Ascending aorta (tissue), 2 donors: Measurements from ENCODE around the gene C18orf63. TPM values are rescaled to one million over a fixed set of nuclear protein-coding genes. Genes with fewer than 3 reads are reported as not detected.

Experiments used
- DNase-seq, 2 donors: peaks; one replicate each; pipeline ENCODE4 v3.0.0-alpha.2; 2019; ENCODE audit warnings: low spot score in 2 of 2
- H3K27ac ChIP-seq, 2 donors: fragments of 200-600 bp; sonication (generic); one replicate each; pipeline ENCODE4 v1.5.1; 2016 to 2017; ENCODE audit warnings: mild to moderate bottlenecking in 1 of 2
- H3K27me3 ChIP-seq: fragments of 200-600 bp; sonication (generic); one replicate; pipeline ENCODE4 v1.5.1; 2017
- H3K36me3 ChIP-seq, 2 donors: fragments of 200-600 bp; sonication (generic); one replicate each; pipeline ENCODE4 v1.5.1; 2016
- H3K4me1 ChIP-seq, 2 donors: fragments of 200-600 bp; sonication (generic); one replicate each; pipeline ENCODE4 v1.5.1; 2016 to 2017; ENCODE audit warnings: mild to moderate bottlenecking in 1 of 2
- H3K4me3 ChIP-seq, 2 donors: fragments of 200-600 bp; sonication (generic); one replicate each; pipeline ENCODE4 v1.5.1; 2016 to 2017; ENCODE audit warnings: mild to moderate bottlenecking in 1 of 2
- H3K9me3 ChIP-seq, 2 donors: fragments of 200-600 bp; sonication (generic); one replicate each; pipeline ENCODE4 v1.5.1; 2016
- intact Hi-C: fragments of 100-400 bp; cut with DNase I; formaldehyde crosslinking; loops from one replicate; pipeline ENCODE4 v1.15.1; 2023
- total RNA-seq: library from RNA; depleted of rRNA; stranded (reverse); fragments of >200 nt; gene quantifications from one replicate; pipeline ENCODE4 v1.1.0, GENCODE V29; 2016
- TF ChIP-seq, protein P1 (sequence below), 3 experiments: fragments of 200-600 bp in 2 of 3; fragments of 450-650 bp in 1 of 3; sonication (generic) in 2 of 3; IDR thresholded peaks; one replicate each; pipeline ENCODE4 v1.5.1; 2016 to 2019; ENCODE audit warnings: antibody characterized with exemption in 3 of 3, mild to moderate bottlenecking in 1 of 3, moderate library complexity in 1 of 3

The C18orf63 gene
- total RNA-seq, 1 donor from 2014 or later, result not detected

DNA sequence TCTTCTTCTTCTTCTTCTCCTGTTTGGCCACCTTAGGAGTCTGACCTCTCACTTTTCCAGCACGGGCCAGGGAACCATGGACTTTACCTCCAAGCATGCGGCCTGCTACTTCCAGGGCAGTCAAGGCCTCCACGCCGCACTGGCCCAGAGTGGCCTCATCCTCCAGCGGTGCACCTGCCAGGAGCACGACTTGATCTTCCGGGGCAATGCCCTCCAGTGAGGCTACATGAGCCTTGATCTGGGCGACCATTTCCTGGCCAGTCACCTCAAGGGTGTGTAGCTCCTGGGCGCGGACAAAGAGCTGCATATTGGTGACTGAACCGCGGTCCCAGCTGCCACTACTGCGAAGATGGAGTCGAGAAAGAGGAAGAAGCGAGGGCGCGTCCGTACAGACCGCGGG is 74.4 kb downstream of the C18orf63 start:
- DNase-seq, result no peak
- no peaks in the 10 kb centered on the region for H3K4me1 ChIP-seq
- no peaks in the 10 kb centered on the region for H3K27me3 ChIP-seq
- intact Hi-C loops, result no loop called here
- H3K27ac ChIP-seq, result no peak overlapping the region
- H3K36me3 ChIP-seq, result no peaks in the 10 kb centered on the region
- no peaks in the 10 kb centered on the region for H3K9me3 ChIP-seq
- TF ChIP-seq, protein P1, sequence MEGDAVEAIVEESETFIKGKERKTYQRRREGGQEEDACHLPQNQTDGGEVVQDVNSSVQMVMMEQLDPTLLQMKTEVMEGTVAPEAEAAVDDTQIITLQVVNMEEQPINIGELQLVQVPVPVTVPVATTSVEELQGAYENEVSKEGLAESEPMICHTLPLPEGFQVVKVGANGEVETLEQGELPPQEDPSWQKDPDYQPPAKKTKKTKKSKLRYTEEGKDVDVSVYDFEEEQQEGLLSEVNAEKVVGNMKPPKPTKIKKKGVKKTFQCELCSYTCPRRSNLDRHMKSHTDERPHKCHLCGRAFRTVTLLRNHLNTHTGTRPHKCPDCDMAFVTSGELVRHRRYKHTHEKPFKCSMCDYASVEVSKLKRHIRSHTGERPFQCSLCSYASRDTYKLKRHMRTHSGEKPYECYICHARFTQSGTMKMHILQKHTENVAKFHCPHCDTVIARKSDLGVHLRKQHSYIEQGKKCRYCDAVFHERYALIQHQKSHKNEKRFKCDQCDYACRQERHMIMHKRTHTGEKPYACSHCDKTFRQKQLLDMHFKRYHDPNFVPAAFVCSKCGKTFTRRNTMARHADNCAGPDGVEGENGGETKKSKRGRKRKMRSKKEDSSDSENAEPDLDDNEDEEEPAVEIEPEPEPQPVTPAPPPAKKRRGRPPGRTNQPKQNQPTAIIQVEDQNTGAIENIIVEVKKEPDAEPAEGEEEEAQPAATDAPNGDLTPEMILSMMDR (IDR thresholded peaks at IDR 0.05), result no peak
- no peak overlapping the region for H3K4me3 ChIP-seq

DNA sequence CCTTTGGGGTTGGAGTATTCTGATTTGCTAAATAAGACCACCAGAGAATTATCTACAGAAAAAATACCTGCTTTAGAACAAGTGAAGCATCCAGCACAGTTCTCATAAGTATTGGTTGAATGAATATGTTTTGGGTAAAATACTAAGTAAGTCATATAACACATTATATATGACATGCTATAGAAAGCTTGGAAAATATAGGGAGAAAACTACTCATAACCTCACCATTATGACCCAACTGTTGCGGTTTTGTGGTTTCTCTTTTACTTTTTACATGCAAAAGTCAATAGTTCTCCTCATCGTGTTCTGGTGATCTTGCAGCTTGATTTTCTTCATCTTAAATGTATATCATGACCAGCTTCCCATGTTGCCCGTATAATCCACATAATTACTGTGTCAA is 75.3 kb downstream of the C18orf63 start:
- DNase-seq, result no peak
- TF ChIP-seq, protein P1 (IDR thresholded peaks at IDR 0.05), result no peak
- Histone ChIP-seq H3K27me3 (no peaks in the 10 kb centered on the region), H3K9me3 (no peaks in the 10 kb centered on the region), H3K27ac (no peak overlapping the region), H3K4me1 (peaks cover 0 to 1% of the 10 kb centered on the region in 2 donors), H3K4me3 (no peak overlapping the region), H3K36me3 (no peaks in the 10 kb centered on the region)
- intact Hi-C loops, result no loop called here

DNA sequence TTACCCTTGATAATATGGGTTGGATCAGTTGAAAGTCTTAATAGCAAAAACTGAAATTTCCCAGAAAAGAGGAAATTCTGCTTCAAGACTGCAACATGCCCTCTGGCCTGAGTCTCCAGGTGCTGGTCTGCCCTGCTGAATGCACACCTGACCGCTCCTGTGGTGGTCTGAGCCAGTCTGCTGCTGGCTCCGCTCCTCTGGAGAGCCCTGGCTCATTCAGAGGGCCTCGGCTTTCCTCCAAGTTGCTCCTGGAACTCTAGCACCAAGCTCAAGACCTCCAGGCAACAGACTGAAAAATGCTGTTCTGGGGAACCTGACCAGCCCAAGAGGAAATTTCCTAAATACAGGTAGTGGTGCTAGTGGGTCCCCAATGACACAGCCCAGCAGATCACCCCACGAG is 76.7 kb downstream of the C18orf63 start:
- no peak overlapping the region for H3K4me3 ChIP-seq
- no peak overlapping the region for H3K27ac ChIP-seq
- H3K36me3 ChIP-seq, result no peaks in the 10 kb centered on the region
- DNase-seq, result no peak
- TF ChIP-seq, protein P1 (IDR thresholded peaks at IDR 0.05), result no peak
- intact Hi-C loops, result no loop called here
- no peaks in the 10 kb centered on the region for H3K27me3 ChIP-seq
- peaks cover 0 to 11% of the 10 kb centered on the region in 2 donors for H3K4me1 ChIP-seq
- no peaks in the 10 kb centered on the region for H3K9me3 ChIP-seq

DNA sequence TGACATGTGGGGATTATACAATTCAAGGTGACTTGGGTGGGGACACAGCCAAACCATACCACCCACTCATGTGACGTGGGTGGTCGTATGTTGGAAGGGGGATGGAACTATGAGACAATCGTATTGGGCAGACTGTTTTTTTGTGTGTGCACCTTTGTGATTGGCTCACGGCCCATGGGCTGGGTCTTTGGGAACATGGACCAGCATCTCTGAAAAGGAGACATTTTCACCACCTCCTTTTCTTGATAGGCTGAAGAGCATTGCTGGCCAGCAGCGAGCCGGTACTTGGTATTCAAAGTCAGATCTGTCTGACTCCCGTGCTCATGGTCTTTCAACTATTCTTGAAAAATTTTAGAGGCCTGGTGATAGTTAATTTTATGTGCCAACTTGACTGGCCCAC is 79.4 kb downstream of the C18orf63 start:
- intact Hi-C loops, result no loop called here
- TF ChIP-seq, protein P1 (IDR thresholded peaks at IDR 0.05), result no peak
- peaks cover 0 to 15% of the 10 kb centered on the region in 2 donors for H3K4me1 ChIP-seq

DNA sequence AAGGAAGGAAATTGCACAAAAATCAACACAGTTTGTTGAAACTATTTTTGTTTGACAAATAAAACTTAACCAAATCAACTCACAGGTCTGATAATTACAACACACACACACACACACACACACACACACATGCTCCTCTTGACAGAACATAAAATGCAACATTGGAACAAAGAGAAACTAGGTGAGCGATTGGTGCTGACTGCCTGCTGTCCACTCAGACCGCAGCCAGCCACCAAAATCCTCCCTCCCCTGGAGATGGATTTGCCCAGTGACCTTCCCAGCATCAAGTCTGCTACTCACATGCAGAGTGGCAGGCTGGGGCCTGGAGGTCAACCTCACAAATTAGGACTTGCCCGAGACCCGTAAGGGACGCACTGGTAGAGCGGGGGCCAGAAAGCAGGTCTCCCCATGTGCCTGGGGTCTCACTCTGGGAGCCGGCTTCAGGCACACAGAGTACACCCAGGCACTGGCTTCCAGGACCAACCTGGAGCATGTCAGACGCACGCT is 80.1 kb downstream of the C18orf63 start:
- Histone ChIP-seq H3K9me3 (no peaks in the 10 kb centered on the region), H3K27ac (peak overlapping the region; percentile 68 to 74), H3K36me3 (no peaks in the 10 kb centered on the region), H3K27me3 (no peaks in the 10 kb centered on the region), H3K4me3 (peak overlapping the region; percentile 24 to 32), H3K4me1 (peaks cover 0 to 15% of the 10 kb centered on the region in 2 donors)
- TF ChIP-seq, protein P1 (IDR thresholded peaks at IDR 0.05), result no peak
- DNase-seq, result no peak
- intact Hi-C loops, result no loop called here

More for the DNA sequence above, 79.4 kb downstream of the C18orf63 start:
- DNase-seq, result no peak
- no peaks in the 10 kb centered on the region for H3K27me3 ChIP-seq
- H3K36me3 ChIP-seq, result no peaks in the 10 kb centered on the region
- H3K27ac ChIP-seq, result peak overlapping the region in 1 of 2 donors; percentile 14
- H3K4me3 ChIP-seq, result no peak overlapping the region
- no peaks in the 10 kb centered on the region for H3K9me3 ChIP-seq
